Hematopoietic multipotent progenitor cell treated with erythropoietin and hydrocortisone succinate and interleukin-3 and kit ligand, for 4 days (in vitro differentiated cells): ENCODE measurements around the gene ATXN1.

Experiments used
- DNase-seq: peaks from one replicate; pipeline ENCODE4 v3.0.0-alpha.2; 2015

The ATXN1 gene

GRCh38 chr6:16694781-16695578, 66.3 kb downstream of the ATXN1 start:
- DNase-seq = peak; percentile 35

- DNase-seq = no peak
These were observed 69.9 kb downstream of the ATXN1 start for GRCh38 chr6:16691324-16691723.

GRCh38 chr6:16690608-16691142, 70.6 kb downstream of the ATXN1 start:
- DNase-seq = no peak

- DNase-seq = no peak
These were observed 71.3 kb downstream of the ATXN1 start for GRCh38 chr6:16689788-16690607.

- no peak for DNase-seq
These were observed 72.2 kb downstream of the ATXN1 start for GRCh38 chr6:16688984-16689636.

GRCh38 chr6:16688436-16688835, 72.8 kb downstream of the ATXN1 start:
- no peak for DNase-seq

GRCh38 chr6:16687045-16687444, 74.2 kb downstream of the ATXN1 start:
- no peak for DNase-seq

- no peak for DNase-seq
These were observed 76.2 kb downstream of the ATXN1 start for GRCh38 chr6:16684896-16685554.

GRCh38 chr6:16684195-16684689, 77.0 kb downstream of the ATXN1 start:
- DNase-seq = peak; percentile 92

GRCh38 chr6:16683641-16684194, 77.5 kb downstream of the ATXN1 start:
- DNase-seq = peak; percentile 89

GRCh38 chr6:16681260-16681873, 79.9 kb downstream of the ATXN1 start:
- peak; percentile 73 for DNase-seq

- DNase-seq = no peak
These were observed 82.2 kb downstream of the ATXN1 start for GRCh38 chr6:16679050-16679449.

- DNase-seq = no peak
These were observed 83.8 kb downstream of the ATXN1 start for GRCh38 chr6:16677458-16677857.

GRCh38 chr6:16676978-16677377, 84.3 kb downstream of the ATXN1 start:
- DNase-seq = no peak

GRCh38 chr6:16676376-16676775, 84.9 kb downstream of the ATXN1 start:
- no peak for DNase-seq

GRCh38 chr6:16674801-16675392, 86.4 kb downstream of the ATXN1 start:
- DNase-seq = no peak

- DNase-seq = no peak
These were observed 88.1 kb downstream of the ATXN1 start for GRCh38 chr6:16673011-16673797.

GRCh38 chr6:16671302-16672289, 89.7 kb downstream of the ATXN1 start:
- DNase-seq = no peak

GRCh38 chr6:16670617-16671051, 90.6 kb downstream of the ATXN1 start:
- no peak for DNase-seq
